COLO668 (cell line): ENCODE data around the gene COX6B1.
"Not testable (repeated sequence)": the region's sequence is repeated elsewhere in the genome, so short reads cannot be mapped to it uniquely, and the experiment has no call there.

ENCODE experiments used
- DNase-seq: peaks from one replicate; lab custom pipeline; 2025; ENCODE audit not compliant: unreplicated experiment; lab: John Stamatoyannopoulos, UW

COX6B1 gene

GRCh38 chr19:35633727-35634440 is 14.2 kb upstream of the COX6B1 start:
- no peak for DNase-seq

- DNase-seq = no peak
Measured at GRCh38 chr19:35636651-35637050, 11.5 kb upstream of the COX6B1 start.

GRCh38 chr19:35637165-35637564 is 11.0 kb upstream of the COX6B1 start:
- DNase-seq = no peak

GRCh38 chr19:35639321-35639639 is 8.8 kb upstream of the COX6B1 start:
- no peak for DNase-seq

- no peak for DNase-seq
Measured at GRCh38 chr19:35639863-35640262, 8.3 kb upstream of the COX6B1 start.

- no peak for DNase-seq
Measured at GRCh38 chr19:35641515-35642151, 6.5 kb upstream of the COX6B1 start, which contains the start of gene ETV2. Gene ETV2 (plus strand): TSS chr19:35641745. CDS start chr19:35642461, 716 bp downstream.

GRCh38 chr19:35642312-35642711 is 5.8 kb upstream of the COX6B1 start:
- DNase-seq = no peak

GRCh38 chr19:35642798-35643254 is 5.3 kb upstream of the COX6B1 start:
- DNase-seq = no peak

GRCh38 chr19:35643255-35644205 is 4.6 kb upstream of the COX6B1 start:
- peak; percentile 89 for DNase-seq

GRCh38 chr19:35644206-35644986 is 3.7 kb upstream of the COX6B1 start:
- DNase-seq = peak; percentile 92

- peak; percentile 61 for DNase-seq
Measured at GRCh38 chr19:35644987-35645679, 3.0 kb upstream of the COX6B1 start.

GRCh38 chr19:35645680-35646511 is 2.2 kb upstream of the COX6B1 start:
- no peak for DNase-seq

- DNase-seq = no peak
Measured at GRCh38 chr19:35650581-35650980, 2.5 kb downstream of the COX6B1 start.

- not testable (repeated sequence) for DNase-seq
Measured at GRCh38 chr19:35654828-35655227, 6.7 kb downstream of the COX6B1 start.

GRCh38 chr19:35655600-35655999 is 7.5 kb downstream of the COX6B1 start:
- no peak for DNase-seq

- DNase-seq = no peak
Measured at GRCh38 chr19:35656700-35657099, 8.6 kb downstream of the COX6B1 start.

GRCh38 chr19:35657904-35658700 is 10.0 kb downstream of the COX6B1 start:
- DNase-seq = peak; percentile 5

GRCh38 chr19:35661995-35662340 is 13.8 kb downstream of the COX6B1 start:
- DNase-seq = no peak

- DNase-seq = no peak
Measured at GRCh38 chr19:35663981-35664380, 15.9 kb downstream of the COX6B1 start.
